Stimulated activated CD4-positive, alpha-beta T cell treated with anti-CD3 and anti-CD28 coated beads, TNF-alpha, amount 100 ng/mL, for 4 hours (primary cell): ENCODE measurements around the gene ACOX1.
A peak's percentile ranks its signal among the peaks of the same experiment; 100 is the strongest.

Experiments used
- DNase-seq, 3 experiments: peaks; one replicate each; pipeline ENCODE4 v3.0.0-alpha.2; 2020; ENCODE audit warnings: low read depth in 3 of 3

The ACOX1 gene

DNA sequence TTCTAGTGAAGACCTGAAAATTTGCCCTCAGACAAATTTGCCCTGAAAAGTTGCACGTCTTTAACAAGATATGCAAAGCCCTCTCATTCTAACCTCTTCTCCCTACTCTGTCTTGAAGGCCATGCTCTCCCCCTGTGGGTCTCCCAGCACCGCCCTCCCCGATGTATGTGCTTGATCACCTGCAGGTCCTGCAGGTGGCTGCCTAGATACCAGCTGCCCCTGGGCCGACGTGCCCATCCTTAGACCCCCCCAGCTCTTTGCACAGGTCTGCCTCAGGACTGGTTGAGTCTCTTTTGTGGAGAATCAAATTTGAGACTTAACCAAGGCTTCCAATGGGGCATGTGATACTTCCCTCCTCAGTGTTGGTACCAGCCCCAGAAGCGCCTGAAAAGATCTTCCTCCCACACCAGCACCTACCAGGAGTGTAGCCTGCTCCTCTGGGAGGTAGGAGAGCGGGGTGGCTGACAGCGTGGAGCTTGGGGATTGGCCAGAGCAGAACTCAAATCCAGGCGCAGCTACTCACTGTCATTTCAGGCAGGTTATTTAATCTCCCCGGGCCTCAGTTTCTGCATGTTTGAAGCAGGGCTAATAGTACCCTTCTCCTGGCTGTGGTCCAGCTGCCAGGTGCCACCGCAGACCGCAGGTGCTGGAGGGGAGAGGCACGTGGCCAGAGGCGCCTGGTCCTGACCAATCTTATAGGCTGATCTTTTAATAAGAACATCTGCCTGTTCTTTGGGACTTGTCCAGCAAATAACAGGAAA lies 69.7 kb downstream of the ACOX1 start:
- no peak for DNase-seq

DNA sequence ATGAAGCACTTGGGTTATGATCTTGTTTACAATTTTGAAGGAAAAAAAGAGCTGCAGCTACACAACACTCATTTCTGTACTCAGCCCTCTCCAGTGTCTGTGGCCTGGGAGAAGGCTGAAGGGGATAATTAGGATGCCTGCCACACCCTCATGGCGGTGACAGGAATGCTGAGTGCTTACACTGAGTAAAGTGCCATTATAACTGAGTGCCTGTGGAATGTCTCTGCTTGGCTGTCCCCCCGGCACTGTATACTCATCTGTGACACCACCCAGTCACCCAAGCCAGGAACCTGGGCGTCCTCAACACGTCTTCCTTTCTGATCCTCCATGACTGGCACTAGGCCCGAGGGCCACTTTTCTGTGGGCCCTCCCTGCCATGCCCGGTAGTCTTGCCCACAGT lies 70.8 kb downstream of the ACOX1 start:
- no peak for DNase-seq

GRCh38 chr17:75906143-75906884 lies 72.7 kb downstream of the ACOX1 start:
- DNase-seq: no peak

- DNase-seq: peak; percentile 82 to 88 (median 87)
Observed at GRCh38 chr17:75904749-75905521, 74.0 kb downstream of the ACOX1 start, which contains the start of gene MRPL38. MRPL38 (minus strand) TSS chr17:75904884; CDS start chr17:75904875, 9 bp downstream.

DNA sequence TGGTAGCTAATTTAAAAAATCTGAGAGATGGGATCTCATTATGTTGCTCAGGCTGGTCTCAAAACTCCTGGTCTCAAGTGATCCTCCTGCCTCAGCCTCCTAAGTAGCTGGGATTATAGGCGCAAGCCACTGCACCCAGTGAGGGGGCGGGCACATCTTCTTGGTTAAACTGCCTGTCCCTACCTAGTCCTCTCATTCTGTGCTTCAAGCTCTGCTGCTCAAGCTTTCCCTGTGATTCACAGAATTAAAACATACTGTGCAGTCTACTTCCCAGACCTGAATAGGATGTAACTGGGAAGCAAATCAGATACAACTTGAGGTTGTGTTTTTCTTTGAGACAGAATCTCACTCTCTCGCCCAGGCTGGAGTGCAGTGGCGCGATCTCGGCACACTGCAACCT lies 76.6 kb downstream of the ACOX1 start:
- no peak for DNase-seq

DNA sequence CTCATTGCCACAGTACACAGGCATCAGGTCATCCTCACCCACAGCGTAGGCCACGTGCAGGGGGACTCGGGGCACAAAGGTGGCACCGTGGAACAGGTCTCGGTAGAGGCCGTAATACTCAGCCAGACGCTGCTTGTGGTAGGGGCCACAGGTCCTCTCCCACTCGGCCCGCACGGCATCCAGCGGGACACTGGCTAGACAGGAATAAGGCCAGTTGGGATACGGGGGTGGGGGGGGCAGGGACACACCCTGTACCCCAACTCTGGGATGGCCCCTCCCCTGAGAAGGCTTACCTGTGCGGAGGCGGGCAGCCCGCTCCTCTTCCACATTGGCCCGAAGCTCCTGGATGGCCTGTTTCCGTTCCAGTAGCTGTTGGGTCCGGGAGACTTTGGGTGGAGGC lies 77.2 kb downstream of the ACOX1 start:
- DNase-seq: no peak

GRCh38 chr17:75900691-75901533 lies 78.1 kb downstream of the ACOX1 start:
- no peak for DNase-seq

- DNase-seq: no peak
Observed at GRCh38 chr17:75899767-75900468, 79.0 kb downstream of the ACOX1 start.

DNA sequence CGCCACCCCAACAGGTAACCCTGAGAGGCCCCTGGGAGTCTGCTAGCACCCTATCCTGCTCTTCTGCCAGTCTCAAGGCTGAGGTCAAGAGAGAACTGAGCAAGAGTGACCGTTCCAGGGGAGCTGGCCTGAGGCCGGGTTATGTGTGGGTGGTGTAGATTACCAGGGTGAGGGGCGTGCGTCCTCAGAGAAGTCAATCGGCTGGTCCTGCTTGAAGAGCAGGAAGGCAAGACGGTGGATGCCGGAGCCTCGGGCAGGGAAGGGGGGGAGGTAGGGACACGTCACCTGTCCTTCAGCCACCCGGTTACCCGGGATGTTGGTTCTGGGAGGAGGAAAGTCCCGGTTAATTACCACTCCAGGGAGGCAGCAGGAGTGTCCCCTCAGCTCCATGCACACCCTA lies 79.6 kb downstream of the ACOX1 start:
- DNase-seq: no peak

GRCh38 chr17:75898791-75899190 lies 80.2 kb downstream of the ACOX1 start:
- DNase-seq: no peak

DNA sequence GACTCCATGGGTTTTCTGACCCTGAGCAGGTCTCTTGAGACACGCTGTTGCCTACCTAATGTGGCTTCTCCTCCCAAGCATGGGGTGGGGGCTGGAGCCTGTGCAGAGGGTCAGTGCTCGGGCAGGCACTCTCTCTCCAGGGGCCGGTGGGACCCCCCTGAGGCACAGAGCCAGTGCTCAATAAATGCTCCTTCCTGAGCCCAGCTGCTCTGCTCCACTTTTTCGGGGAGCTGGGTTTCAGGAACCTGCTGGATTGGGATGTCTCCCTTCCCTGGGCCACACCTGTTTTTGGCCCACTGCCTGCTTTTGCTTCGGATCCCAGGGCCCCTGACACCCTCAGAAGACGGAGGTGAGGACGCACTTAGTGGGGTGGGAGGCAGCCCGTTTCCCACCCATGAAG lies 80.9 kb downstream of the ACOX1 start:
- no peak for DNase-seq

DNA sequence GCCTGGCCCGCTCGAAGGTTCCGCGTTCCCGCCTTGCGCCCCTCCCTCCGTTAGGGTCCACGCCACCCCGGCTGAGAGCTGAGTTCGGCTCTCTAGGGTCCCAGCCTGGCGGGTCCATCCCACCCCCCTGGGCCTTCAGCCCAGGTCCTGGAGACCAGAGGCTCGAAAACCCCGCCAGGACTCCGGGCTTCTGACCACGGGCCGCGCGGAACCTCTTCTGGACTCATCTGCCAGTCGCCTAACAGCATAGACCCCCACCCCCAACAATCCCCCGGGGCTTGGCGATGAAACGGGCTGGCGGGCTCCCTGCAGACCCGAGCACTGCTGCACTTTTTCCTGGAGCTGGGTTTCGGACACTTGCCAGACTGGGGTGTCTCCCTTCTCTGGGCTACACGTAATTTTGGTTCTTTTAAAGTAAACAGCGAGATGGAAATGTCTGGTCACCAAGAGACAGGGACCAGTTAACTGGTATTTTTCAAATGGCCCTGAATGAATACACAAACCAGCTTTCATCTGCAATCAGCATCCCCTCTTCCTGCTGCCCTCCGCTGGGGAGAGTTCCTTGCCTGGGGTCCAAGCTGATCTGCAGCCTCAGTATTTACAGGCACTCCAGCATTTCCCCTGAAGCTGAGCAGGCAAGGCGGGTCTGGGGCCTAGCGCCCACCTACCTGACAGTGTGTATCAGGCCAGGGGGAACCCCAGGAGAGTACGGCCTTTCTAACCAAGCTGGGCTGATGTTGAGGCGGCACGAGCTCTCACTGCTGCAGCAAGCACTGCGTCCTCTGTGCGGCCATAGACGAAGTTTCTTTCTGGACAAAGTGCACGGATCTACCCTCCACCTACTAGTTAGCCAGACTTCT lies 81.6 kb downstream of the ACOX1 start:
- DNase-seq: no peak

DNA sequence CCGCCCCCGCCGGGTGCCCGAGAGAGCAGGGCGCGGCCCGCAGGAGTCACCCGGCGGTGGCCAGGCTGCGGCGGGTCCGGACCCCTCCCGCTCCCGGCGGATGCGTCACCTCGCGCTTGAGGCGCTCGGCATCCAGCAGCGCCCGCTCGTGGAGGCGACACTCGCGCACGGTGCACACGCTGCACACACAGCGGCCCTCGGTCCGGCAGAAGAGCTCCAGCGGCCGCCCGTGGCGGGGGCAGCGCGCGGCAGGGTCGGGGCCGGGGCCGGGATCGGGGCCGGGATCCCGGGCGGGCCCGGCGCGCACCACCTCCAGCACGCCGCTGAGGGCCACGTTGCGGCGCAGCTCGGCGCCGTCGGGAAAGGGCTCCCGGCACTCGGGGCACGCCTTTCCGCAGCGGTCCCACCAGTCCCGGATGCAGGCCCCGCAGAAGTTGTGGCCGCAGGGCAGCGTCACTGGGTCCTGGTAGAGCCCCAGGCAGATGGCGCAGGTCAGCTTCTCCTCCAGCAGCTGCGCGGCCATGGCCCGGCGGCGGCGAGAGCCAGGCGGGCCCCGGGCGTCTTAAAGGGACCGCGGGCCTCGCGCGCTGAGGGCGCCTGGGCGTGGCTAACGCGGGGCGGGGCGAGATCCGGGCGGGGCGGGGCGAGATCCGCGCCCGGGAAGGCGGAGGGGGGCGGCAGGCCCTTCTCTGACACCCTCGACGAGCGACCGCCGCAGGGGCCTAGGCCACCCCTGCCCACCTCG lies 82.4 kb downstream of the ACOX1 start, which contains the start of gene TRIM65:
Gene TRIM65 (minus strand): TSS at position 537 of the 745 bp plus-strand sequence. CDS start 14 bp downstream, at position 523.
- DNase-seq: peak; percentile 67 to 75 (median 74)

DNA sequence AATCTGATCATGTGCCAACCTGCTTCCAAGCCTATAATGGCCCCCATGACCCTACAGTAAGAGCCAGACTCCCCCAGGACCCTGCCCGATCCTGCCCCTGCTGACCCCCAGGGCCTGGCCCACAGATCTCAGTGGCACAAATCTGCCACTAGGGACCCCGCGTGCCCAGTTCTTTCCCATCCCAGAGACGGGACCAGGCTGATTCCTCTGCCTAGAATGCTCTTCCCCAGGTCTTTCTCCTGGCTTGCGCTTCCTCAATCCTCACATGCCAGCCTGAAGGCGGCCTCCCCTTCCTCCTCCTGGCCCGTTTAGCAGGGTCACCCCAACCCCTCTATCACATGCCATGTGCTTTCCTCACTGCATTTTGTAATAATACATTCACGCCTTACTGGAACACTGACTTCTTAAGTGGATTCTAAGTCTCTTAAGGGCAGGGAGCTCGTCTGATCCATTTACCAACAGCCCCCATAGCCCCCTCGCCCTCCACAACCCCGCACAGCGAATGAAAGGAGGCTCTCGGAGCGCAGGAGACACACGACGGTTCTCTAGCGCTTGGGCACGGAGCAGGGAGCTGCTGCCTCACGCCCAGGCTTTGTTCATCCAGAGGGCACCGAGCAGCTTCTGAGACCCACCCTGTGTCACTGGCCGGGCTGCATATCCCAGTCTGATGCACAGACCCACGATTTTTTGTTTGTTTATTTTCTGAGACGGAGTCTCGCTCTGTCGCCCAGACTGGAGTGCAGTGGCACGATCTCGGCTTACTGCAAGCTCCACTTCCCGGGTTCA lies 83.4 kb downstream of the ACOX1 start:
- no peak for DNase-seq

GRCh38 chr17:75894049-75894733 lies 84.8 kb downstream of the ACOX1 start:
- DNase-seq: no peak

- DNase-seq: no peak
Observed at GRCh38 chr17:75893305-75894048, 85.5 kb downstream of the ACOX1 start.
